GM12892 (cell line): ENCODE results near the gene PGK1.
"Not testable (repeated sequence)": the region's sequence is repeated elsewhere in the genome, so short reads cannot be mapped to it uniquely, and the experiment has no call there.

Experiments
- POLR2A ChIP-seq: IDR thresholded peaks from 2 replicates; pipeline ENCODE4 v1.6.1; 2011; ENCODE audit warnings: low read depth, low read length, control low read depth
- POLR2AphosphoS5 ChIP-seq: IDR thresholded peaks from 2 replicates; pipeline ENCODE4 v1.6.1; 2011; ENCODE audit warnings: low read depth, low read length, control low read depth
- TAF1 ChIP-seq: IDR thresholded peaks from 2 replicates; pipeline ENCODE4 v1.6.1; 2011; ENCODE audit warnings: low read depth, mild to moderate bottlenecking, control low read depth, low read length, borderline replicate concordance

DNA sequence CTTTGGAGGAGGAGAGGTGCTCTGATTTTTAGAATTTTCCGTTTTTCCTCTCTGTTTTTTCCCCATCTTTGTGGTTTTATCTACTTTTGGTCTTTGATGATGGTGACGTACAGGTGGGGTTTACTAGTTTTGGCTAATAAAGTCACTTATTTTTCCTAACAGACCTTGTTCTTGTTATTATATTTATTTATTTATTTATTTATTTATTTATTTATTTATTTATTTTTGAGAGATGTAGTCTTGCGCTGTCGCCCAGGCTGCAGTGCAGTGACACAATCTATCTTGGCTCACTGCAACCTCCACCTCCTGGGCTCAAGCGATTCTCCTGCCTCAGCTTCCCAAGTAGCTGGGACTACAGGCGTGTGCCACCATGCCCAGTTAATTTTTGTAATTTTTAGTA, 22.6 kb upstream of the PGK1 start:
- TF ChIP-seq POLR2AphosphoS5, POLR2A, TAF1: not testable (repeated sequence)
